Testis (tissue), 2 donors: Measurements from ENCODE around the gene SLC39A3.

Experiments
- POLR2A ChIP-seq: fragments of 450-650 bp; IDR thresholded peaks from one replicate; pipeline ENCODE4 v1.6.1; 2017; ENCODE audit warnings: antibody characterized with exemption, mild to moderate bottlenecking, moderate library complexity
- TF ChIP-seq, protein P1 (sequence below), 3 experiments: fragments of 450-650 bp in 2 of 3; fragments of 200-600 bp in 1 of 3; sonication (generic) in 1 of 3; IDR thresholded peaks; one replicate each; pipeline ENCODE4 v1.5.1; 2016 to 2019; ENCODE audit warnings: antibody characterized with exemption in 3 of 3, mild to moderate bottlenecking in 2 of 3, moderate library complexity in 1 of 3

DNA sequence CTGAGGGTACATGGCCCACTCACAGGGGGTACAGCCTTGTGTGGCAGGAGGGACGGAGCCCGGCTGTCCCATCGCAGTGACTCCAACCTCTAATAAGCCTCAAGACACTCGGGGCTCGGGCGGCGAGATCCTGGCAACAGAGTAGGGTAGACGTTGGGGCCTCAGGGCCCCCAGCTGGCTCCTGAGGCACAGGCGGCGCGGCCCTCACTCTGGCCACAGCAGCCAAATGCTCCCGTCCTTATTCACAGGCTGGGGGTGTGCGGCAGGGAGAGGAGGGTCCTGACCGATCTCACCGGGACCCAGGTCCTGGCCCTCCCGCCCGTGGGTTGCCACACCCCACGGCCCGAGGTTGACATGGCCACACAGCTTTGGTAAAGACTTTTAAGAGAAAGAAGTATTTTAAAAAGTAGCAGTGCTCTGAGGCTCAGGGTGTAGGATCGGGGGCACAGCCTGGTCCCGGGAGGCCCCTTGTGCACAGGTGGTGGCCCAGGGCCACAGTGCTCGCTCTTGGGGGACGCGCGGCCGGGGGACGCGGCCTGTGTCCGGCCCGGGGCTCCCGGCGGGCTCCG, 7.6 kb downstream of the SLC39A3 start:
- TF ChIP-seq, protein P1, sequence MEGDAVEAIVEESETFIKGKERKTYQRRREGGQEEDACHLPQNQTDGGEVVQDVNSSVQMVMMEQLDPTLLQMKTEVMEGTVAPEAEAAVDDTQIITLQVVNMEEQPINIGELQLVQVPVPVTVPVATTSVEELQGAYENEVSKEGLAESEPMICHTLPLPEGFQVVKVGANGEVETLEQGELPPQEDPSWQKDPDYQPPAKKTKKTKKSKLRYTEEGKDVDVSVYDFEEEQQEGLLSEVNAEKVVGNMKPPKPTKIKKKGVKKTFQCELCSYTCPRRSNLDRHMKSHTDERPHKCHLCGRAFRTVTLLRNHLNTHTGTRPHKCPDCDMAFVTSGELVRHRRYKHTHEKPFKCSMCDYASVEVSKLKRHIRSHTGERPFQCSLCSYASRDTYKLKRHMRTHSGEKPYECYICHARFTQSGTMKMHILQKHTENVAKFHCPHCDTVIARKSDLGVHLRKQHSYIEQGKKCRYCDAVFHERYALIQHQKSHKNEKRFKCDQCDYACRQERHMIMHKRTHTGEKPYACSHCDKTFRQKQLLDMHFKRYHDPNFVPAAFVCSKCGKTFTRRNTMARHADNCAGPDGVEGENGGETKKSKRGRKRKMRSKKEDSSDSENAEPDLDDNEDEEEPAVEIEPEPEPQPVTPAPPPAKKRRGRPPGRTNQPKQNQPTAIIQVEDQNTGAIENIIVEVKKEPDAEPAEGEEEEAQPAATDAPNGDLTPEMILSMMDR (IDR thresholded peaks at IDR 0.05) = no peak
- no peak for TF ChIP-seq POLR2A
